ENCODE data around the gene EVX1.

EVX1 gene

DNA sequence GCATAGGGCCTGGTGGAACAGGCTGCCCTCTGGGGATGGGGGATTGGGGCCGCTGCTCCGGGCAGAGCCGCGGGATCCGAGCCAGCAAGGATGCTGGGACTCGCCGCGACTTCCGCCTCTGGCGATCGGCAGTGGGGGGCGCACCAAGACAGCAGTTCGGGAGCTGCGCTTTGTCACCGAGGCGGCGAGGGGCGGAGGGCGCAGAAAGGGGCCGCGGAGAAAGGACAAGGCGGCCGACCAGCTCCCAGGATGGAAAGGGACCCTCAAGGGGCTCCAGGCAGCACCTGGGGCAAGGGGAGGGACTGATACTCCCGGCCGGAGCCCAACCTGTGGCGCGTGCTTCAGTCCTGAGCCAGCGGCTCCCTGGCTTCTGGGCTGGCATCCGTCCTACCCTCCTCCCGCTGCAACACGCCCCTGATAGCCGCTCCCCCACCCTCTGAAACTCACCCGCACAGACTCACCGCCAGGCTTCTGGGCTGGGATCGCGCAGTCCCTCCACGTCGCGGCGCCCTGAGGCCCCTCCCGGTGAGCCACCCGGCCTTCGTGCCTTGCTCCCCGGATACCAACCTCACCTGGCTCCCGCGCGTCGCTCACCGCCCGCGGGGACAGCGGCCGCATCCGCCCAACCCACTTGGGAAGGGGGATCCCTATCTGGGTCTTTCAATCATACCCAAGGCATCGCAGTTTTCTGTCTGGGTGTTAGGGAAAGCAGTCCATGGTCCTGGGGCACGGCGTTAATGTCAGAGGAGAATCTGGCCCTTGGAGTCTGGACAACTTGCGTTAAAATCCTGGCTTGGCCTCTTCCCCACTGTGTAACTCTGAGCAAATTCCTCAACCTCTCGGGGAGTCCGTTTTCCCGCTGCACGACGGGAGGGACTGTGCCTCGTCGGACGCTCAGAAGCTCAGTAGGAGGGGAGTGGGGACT lies 7.0 kb upstream of the EVX1 start:
- Histone ChIP-seq H3K27me3 (ENCODE audit: low read length) (no peaks in the 10 kb centered on the region), H4K20me1 (ENCODE audit: low read depth, low read length) (no peaks in the 10 kb centered on the region), H3K79me2 (ENCODE audit: insufficient read depth, low read length) (no peaks in the 10 kb centered on the region), H3K4me3 (ENCODE audit: insufficient read depth, low read length, poor library complexity, severe bottlenecking) (no peak overlapping the region), H2AFZ (ENCODE audit: low read depth, low read length, severe bottlenecking) (peak overlapping the region; percentile 65), H3F3A (ENCODE audit: insufficient read depth) (no peaks in the 10 kb centered on the region), H3K9me2 (replicated peaks; ENCODE audit: insufficient read depth, low read length) (no peaks in the 10 kb centered on the region), H3K27ac (ENCODE audit: low read depth, low read length) (no peak overlapping the region), H3K4me2 (ENCODE audit: low read depth, low read length, poor library complexity, severe bottlenecking) (peak overlapping the region; percentile 39), H3K36me3 (ENCODE audit: low read length) (no peaks in the 10 kb centered on the region), H3K9me3 (ENCODE audit: insufficient read depth, low read length) (no peaks in the 10 kb centered on the region), H3K9ac (ENCODE audit: low read length) (0 out of 2 replicates have a peak overlapping the region, but pooled peaks have one; percentile 15)
- TF ChIP-seq EZH2phosphoT487 (conservative IDR thresholded peaks at IDR 0.05; ENCODE audit: low read length) = no peak
- TF ChIP-seq, protein P1, sequence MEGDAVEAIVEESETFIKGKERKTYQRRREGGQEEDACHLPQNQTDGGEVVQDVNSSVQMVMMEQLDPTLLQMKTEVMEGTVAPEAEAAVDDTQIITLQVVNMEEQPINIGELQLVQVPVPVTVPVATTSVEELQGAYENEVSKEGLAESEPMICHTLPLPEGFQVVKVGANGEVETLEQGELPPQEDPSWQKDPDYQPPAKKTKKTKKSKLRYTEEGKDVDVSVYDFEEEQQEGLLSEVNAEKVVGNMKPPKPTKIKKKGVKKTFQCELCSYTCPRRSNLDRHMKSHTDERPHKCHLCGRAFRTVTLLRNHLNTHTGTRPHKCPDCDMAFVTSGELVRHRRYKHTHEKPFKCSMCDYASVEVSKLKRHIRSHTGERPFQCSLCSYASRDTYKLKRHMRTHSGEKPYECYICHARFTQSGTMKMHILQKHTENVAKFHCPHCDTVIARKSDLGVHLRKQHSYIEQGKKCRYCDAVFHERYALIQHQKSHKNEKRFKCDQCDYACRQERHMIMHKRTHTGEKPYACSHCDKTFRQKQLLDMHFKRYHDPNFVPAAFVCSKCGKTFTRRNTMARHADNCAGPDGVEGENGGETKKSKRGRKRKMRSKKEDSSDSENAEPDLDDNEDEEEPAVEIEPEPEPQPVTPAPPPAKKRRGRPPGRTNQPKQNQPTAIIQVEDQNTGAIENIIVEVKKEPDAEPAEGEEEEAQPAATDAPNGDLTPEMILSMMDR (IDR thresholded peaks at IDR 0.05; ENCODE audit: insufficient read depth, low read length, poor library complexity, severe bottlenecking) = peak; percentile 40

DNA sequence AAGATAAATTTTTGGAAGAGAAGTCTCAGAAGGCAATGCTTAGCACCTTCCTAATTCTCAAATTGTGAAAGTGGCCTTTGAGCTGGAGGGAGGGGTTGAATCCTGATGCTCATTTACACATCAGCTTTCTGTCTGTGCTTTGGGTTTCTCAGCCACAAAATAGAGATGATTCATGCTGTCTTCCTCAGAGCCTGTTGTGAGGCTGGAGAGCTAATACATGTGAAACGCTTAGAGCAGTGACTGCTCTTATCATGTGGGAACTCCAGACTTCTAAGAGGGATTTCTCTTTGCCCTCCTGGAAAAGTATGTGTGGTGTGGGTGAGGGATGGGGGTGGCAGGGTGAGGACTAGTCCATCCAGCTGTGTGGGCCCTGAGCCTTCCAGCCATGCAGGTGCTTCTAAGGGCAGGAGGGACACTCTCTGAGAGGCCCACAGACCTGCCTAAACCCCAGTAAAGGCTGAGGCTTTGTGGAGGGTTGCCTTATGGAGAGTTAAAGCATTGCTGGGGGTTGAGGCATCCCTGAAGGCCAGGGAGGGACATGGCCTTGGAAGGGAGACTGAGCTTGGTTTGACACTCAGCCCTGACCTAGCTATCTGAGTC lies 4.8 kb upstream of the EVX1 start:
- no peaks in the 10 kb centered on the region for H3K9me3 ChIP-seq (ENCODE audit: insufficient read depth, low read length)
- H2AFZ ChIP-seq (ENCODE audit: low read depth, low read length, severe bottlenecking) = no peak overlapping the region
- H3K9me2 ChIP-seq (replicated peaks; ENCODE audit: insufficient read depth, low read length) = no peaks in the 10 kb centered on the region
- no peaks in the 10 kb centered on the region for H3F3A ChIP-seq (ENCODE audit: insufficient read depth)
- H3K9ac ChIP-seq (ENCODE audit: low read length) = no peak overlapping the region
- TF ChIP-seq, protein P1 (IDR thresholded peaks at IDR 0.05; ENCODE audit: insufficient read depth, low read length, poor library complexity, severe bottlenecking) = no peak
- no peak for TF ChIP-seq EZH2phosphoT487 (conservative IDR thresholded peaks at IDR 0.05; ENCODE audit: low read length)
- H3K27ac ChIP-seq (ENCODE audit: low read depth, low read length) = no peak overlapping the region
- no peaks in the 10 kb centered on the region for H4K20me1 ChIP-seq (ENCODE audit: low read depth, low read length)
- H3K79me2 ChIP-seq (ENCODE audit: insufficient read depth, low read length) = no peaks in the 10 kb centered on the region
- H3K4me2 ChIP-seq (ENCODE audit: low read depth, low read length, poor library complexity, severe bottlenecking) = no peak overlapping the region
- no peak overlapping the region for H3K4me3 ChIP-seq (ENCODE audit: insufficient read depth, low read length, poor library complexity, severe bottlenecking)
- no peaks in the 10 kb centered on the region for H3K27me3 ChIP-seq (ENCODE audit: low read length)
- H3K36me3 ChIP-seq (ENCODE audit: low read length) = no peaks in the 10 kb centered on the region

DNA sequence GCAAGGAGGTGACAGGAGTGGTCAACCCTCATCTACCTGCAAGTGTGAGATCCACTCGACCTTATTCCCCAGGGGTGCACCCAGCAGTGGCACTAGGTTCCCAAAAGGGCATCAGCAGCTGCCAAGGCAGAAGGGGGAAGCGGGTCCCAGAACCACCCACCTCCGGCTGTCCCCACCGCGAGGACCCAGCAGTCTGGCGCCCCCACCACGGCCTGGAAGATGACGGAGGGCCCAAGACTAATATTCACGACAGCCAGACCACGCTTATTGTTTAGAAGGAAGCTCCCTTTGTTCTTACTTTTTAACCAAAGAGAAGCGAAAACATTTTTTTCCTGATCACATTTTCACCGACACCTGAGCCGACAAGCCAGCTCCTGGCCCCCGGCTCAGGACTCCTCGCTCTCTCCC lies 3.6 kb upstream of the EVX1 start:
- Histone ChIP-seq H3K27ac (ENCODE audit: low read depth, low read length) (no peak overlapping the region), H3K9ac (ENCODE audit: low read length) (no peak overlapping the region), H3K79me2 (ENCODE audit: insufficient read depth, low read length) (no peaks in the 10 kb centered on the region), H3K27me3 (ENCODE audit: low read length) (no peaks in the 10 kb centered on the region), H3F3A (ENCODE audit: insufficient read depth) (no peaks in the 10 kb centered on the region), H3K36me3 (ENCODE audit: low read length) (no peaks in the 10 kb centered on the region), H3K9me2 (replicated peaks; ENCODE audit: insufficient read depth, low read length) (no peaks in the 10 kb centered on the region), H4K20me1 (ENCODE audit: low read depth, low read length) (no peaks in the 10 kb centered on the region), H2AFZ (ENCODE audit: low read depth, low read length, severe bottlenecking) (no peak overlapping the region), H3K9me3 (ENCODE audit: insufficient read depth, low read length) (no peaks in the 10 kb centered on the region), H3K4me3 (ENCODE audit: insufficient read depth, low read length, poor library complexity, severe bottlenecking) (no peak overlapping the region), H3K4me2 (ENCODE audit: low read depth, low read length, poor library complexity, severe bottlenecking) (no peak overlapping the region)
- TF ChIP-seq, protein P1 (IDR thresholded peaks at IDR 0.05; ENCODE audit: insufficient read depth, low read length, poor library complexity, severe bottlenecking) = no peak
- no peak for TF ChIP-seq EZH2phosphoT487 (conservative IDR thresholded peaks at IDR 0.05; ENCODE audit: low read length)
